H9 (cell line): ENCODE results near the gene AMDHD1. TPM values are rescaled to one million over a fixed set of nuclear protein-coding genes. Genes with fewer than 3 reads are reported as not detected.
"Not testable (repeated sequence)": the region's sequence is repeated elsewhere in the genome, so short reads cannot be mapped to it uniquely, and the experiment has no call there.

ENCODE experiments used
- DNase-seq: peaks from one replicate; pipeline ENCODE4 v3.0.0-alpha.2; 2017
- H2AFZ ChIP-seq: one replicate; pipeline ENCODE4 v1.6.1; 2013; ENCODE audit warnings: mild to moderate bottlenecking, low read length, control low read depth, moderate library complexity
- H2AK5ac ChIP-seq: 2 replicates; pipeline ENCODE4 v1.6.1; 2013; ENCODE audit warnings: low read length, control low read depth, mixed read lengths; ENCODE audit not compliant: insufficient read length
- H2BK120ac ChIP-seq: one replicate; pipeline ENCODE4 v1.6.1; 2013; ENCODE audit warnings: low read depth, mild to moderate bottlenecking, low read length, control low read depth, inconsistent platforms; ENCODE audit not compliant: poor library complexity, severe bottlenecking
- H2BK12ac ChIP-seq: 2 replicates; pipeline ENCODE4 v1.6.1; 2013; ENCODE audit warnings: low read length, control low read depth, mixed read lengths, low read depth; ENCODE audit not compliant: insufficient read length
- H2BK15ac ChIP-seq: 2 replicates; pipeline ENCODE4 v1.6.1; 2013; ENCODE audit warnings: low read depth, low read length, control low read depth
- H2BK20ac ChIP-seq: one replicate; pipeline ENCODE4 v1.6.1; 2013; ENCODE audit warnings: low read depth, mild to moderate bottlenecking, low read length, control low read depth, inconsistent platforms; ENCODE audit not compliant: poor library complexity, severe bottlenecking
- H2BK5ac ChIP-seq: 2 replicates; pipeline ENCODE4 v1.6.1; 2013; ENCODE audit warnings: low read length, control low read depth, mixed read lengths; ENCODE audit not compliant: insufficient read length
- H3K14ac ChIP-seq: 2 replicates; pipeline ENCODE4 v1.6.1; 2013; ENCODE audit warnings: low read length, control low read depth; ENCODE audit not compliant: insufficient read depth
- H3K18ac ChIP-seq: 2 replicates; pipeline ENCODE4 v1.6.1; 2013; ENCODE audit warnings: low read depth, mild to moderate bottlenecking, mixed read lengths, low read length, control low read depth; ENCODE audit not compliant: insufficient read length
- H3K23ac ChIP-seq: 2 replicates; pipeline ENCODE4 v1.6.1; 2013; ENCODE audit warnings: low read length, control low read depth, mixed read lengths, low read depth; ENCODE audit not compliant: insufficient read length
- H3K23me2 ChIP-seq: 2 replicates; pipeline ENCODE4 v1.6.1; 2013; ENCODE audit warnings: low read depth, mild to moderate bottlenecking, mixed read lengths, low read length, control low read depth; ENCODE audit not compliant: insufficient read length, poor library complexity, severe bottlenecking
- H3K27ac ChIP-seq: 2 replicates; pipeline ENCODE4 v1.5.1; 2013; ENCODE audit warnings: low read length, control low read depth, mixed read lengths, low read depth; ENCODE audit not compliant: insufficient read length
- H3K27me3 ChIP-seq: 2 replicates; pipeline ENCODE4 v1.6.1; 2013; ENCODE audit warnings: low read length, control low read depth, inconsistent platforms; ENCODE audit not compliant: insufficient read depth
- H3K4ac ChIP-seq: 2 replicates; pipeline ENCODE4 v1.6.1; 2013; ENCODE audit warnings: low read depth, mild to moderate bottlenecking, control low read depth, inconsistent platforms, low read length, moderate library complexity
- H3K4me1 ChIP-seq: 2 replicates; pipeline ENCODE4 v1.6.1; 2013; ENCODE audit warnings: low read length, control low read depth, inconsistent platforms; ENCODE audit not compliant: insufficient read depth
- H3K4me2 ChIP-seq: 2 replicates; pipeline ENCODE4 v1.6.1; 2013; ENCODE audit warnings: low read length, control low read depth, mixed read lengths; ENCODE audit not compliant: insufficient read length, insufficient read depth
- H3K56ac ChIP-seq: 2 replicates; pipeline ENCODE4 v1.6.1; 2013; ENCODE audit warnings: low read depth, mild to moderate bottlenecking, mixed read lengths, low read length, control low read depth; ENCODE audit not compliant: insufficient read length
- H3K79me1 ChIP-seq: 2 replicates; pipeline ENCODE4 v1.6.1; 2013; ENCODE audit warnings: low read depth, mild to moderate bottlenecking, moderate library complexity, low read length, control low read depth, inconsistent platforms; ENCODE audit not compliant: insufficient read depth, poor library complexity, severe bottlenecking
- H3K79me2 ChIP-seq: 2 replicates; pipeline ENCODE4 v1.6.1; 2013; ENCODE audit warnings: low read length, control low read depth, inconsistent platforms; ENCODE audit not compliant: insufficient read depth
- H3K9ac ChIP-seq: 2 replicates; pipeline ENCODE4 v1.6.1; 2013; ENCODE audit warnings: low read length, control low read depth, mixed read lengths; ENCODE audit not compliant: insufficient read length; ENCODE audit errors: extremely low read depth
- H3K9me3 ChIP-seq: one replicate; pipeline ENCODE4 v1.6.1; 2013; ENCODE audit warnings: low read depth, low read length, inconsistent platforms; ENCODE audit not compliant: control insufficient read depth
- H3T11ph ChIP-seq: one replicate; pipeline ENCODE4 v1.6.1; 2013; ENCODE audit warnings: mild to moderate bottlenecking, low read length, control low read depth, inconsistent platforms
- H4K20me1 ChIP-seq: one replicate; pipeline ENCODE4 v1.6.1; 2013; ENCODE audit not compliant: control insufficient read depth, insufficient read length, insufficient read depth
- H4K5ac ChIP-seq: 2 replicates; pipeline ENCODE4 v1.6.1; 2013; ENCODE audit warnings: low read depth, mild to moderate bottlenecking, mixed read lengths, low read length, control low read depth; ENCODE audit not compliant: insufficient read length
- H4K8ac ChIP-seq: replicated peaks from 2 replicates; pipeline ENCODE4 v1.6.1; 2013; ENCODE audit warnings: low read length, control low read depth, mixed read lengths, low read depth; ENCODE audit not compliant: insufficient read length
- H4K91ac ChIP-seq: 2 replicates; pipeline ENCODE4 v1.6.1; 2013; ENCODE audit warnings: low read depth, mild to moderate bottlenecking, moderate library complexity, mixed read lengths, low read length, control low read depth; ENCODE audit not compliant: insufficient read length
- H3K27ac Mint-ChIP-seq, 3 experiments: 2 replicates in 2 of 3; 3 replicates in 1 of 3; pipeline ENCODE4 v1.8.0; 2020 to 2021; ENCODE audit warnings: mixed read lengths in 3 of 3, mild to moderate bottlenecking in 1 of 3, moderate library complexity in 1 of 3
- H3K27me3 Mint-ChIP-seq: 2 replicates; pipeline ENCODE4 v1.8.0; 2021; ENCODE audit warnings: low read depth, mild to moderate bottlenecking, moderate library complexity, mixed read lengths
- H3K36me3 Mint-ChIP-seq, 3 experiments: 2 replicates in 2 of 3; 3 replicates in 1 of 3; pipeline ENCODE4 v1.8.0; 2020 to 2021; ENCODE audit warnings: low read depth in 3 of 3, mixed read lengths in 3 of 3; ENCODE audit not compliant: insufficient read depth in 1 of 3
- H3K4me1 Mint-ChIP-seq, 2 experiments: 2 replicates each; pipeline ENCODE4 v1.8.0; 2020; ENCODE audit warnings: mixed read lengths in 2 of 2
- H3K4me3 Mint-ChIP-seq, 2 experiments: 2 replicates in 1 of 2; 3 replicates in 1 of 2; pipeline ENCODE4 v1.8.0; 2020 to 2021; ENCODE audit warnings: mild to moderate bottlenecking in 2 of 2, mixed read lengths in 2 of 2, moderate library complexity in 1 of 2
- H3K9me3 Mint-ChIP-seq, 2 experiments: 2 replicates in 1 of 2; 3 replicates in 1 of 2; pipeline ENCODE4 v1.8.0; 2020; ENCODE audit warnings: mild to moderate bottlenecking in 2 of 2, mixed read lengths in 2 of 2, moderate library complexity in 1 of 2
- WGBS: extraction: QIAGEN DNeasy Blood & Tissue Kit; methylation state at CpG from one replicate; pipeline ENCODE4 v1.1.7; 2013; ENCODE audit warnings: missing lambda C conversion rate, low lambda C conversion rate, mixed read lengths; ENCODE audit not compliant: insufficient read length; ENCODE audit errors: extremely low coverage; 5-methylcytosine and 5-hydroxymethylcytosine counted together
- total RNA-seq: library from RNA; stranded (reverse); gene quantifications from 2 replicates; pipeline ENCODE4 v1.2.1, GENCODE V29; 2021
- TF ChIP-seq, protein P1 (sequence below): fragments of 200-600 bp; sonication (generic); conservative IDR thresholded peaks from 3 replicates; pipeline ENCODE4 v1.8.0; 2021; ENCODE audit warnings: antibody characterized with exemption, mild to moderate bottlenecking

The AMDHD1 gene
- total RNA-seq, 1 experiment from 2014 or later, result 0.42 TPM

DNA sequence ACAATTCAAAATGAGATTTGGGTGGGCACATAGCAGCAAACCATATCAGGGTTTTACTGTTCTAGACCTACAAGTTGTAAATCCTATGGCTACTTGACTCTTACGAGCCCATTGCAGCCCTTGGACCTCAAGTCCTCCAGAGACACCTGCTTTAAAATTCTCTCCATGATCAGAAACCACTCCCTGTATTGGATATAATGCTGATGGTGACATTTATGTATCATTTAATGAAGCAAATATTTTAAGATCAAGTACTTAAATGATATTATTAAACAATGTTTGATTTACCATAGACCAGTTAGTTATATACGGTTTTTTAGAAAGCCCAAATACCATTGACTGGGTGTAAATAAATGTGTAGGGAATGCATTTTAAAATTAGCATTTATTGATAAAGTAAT lies 24.2 kb downstream of the AMDHD1 start:
- no CpG with 5 or more reads among the region's 2 CpGs for WGBS
- H4K91ac ChIP-seq, result no peak overlapping the region
- H3K14ac ChIP-seq, result no peak overlapping the region
- H3K27ac Mint-ChIP-seq, result no peak overlapping the region
- DNase-seq, result no peak
- H3K23ac ChIP-seq, result no peak overlapping the region
- H3K18ac ChIP-seq, result no peak overlapping the region
- no peaks in the 10 kb centered on the region for H3K79me2 ChIP-seq
- no peak overlapping the region for H2BK20ac ChIP-seq
- H2BK15ac ChIP-seq, result no peak overlapping the region
- no peak overlapping the region for H3K4me2 ChIP-seq
- peaks cover 6 to 7% of the 10 kb centered on the region in 2 experiments; a peak in 4 of 5 replicates for H3K9me3 Mint-ChIP-seq
- no peak overlapping the region for H2BK120ac ChIP-seq
- H3K36me3 Mint-ChIP-seq, result peaks cover 0 to 11% (median 6%) of the 10 kb centered on the region in 3 experiments; a peak in 5 of 7 replicates
- H3T11ph ChIP-seq, result no peak overlapping the region
- no peak overlapping the region for H2AK5ac ChIP-seq
- H3K56ac ChIP-seq, result no peak overlapping the region
- no peaks in the 10 kb centered on the region for H3K23me2 ChIP-seq
- H3K4ac ChIP-seq, result no peak overlapping the region
- no peak overlapping the region for H4K5ac ChIP-seq
- H3K79me1 ChIP-seq, result no peaks in the 10 kb centered on the region
- H2BK12ac ChIP-seq, result no peak overlapping the region
- H3K9me3 ChIP-seq, result no peaks in the 10 kb centered on the region
- H4K20me1 ChIP-seq, result no peaks in the 10 kb centered on the region
- H3K4me1 Mint-ChIP-seq, result peaks cover 14 to 18% of the 10 kb centered on the region in 2 experiments
- H3K27me3 Mint-ChIP-seq, result no peaks in the 10 kb centered on the region
- TF ChIP-seq, protein P1, sequence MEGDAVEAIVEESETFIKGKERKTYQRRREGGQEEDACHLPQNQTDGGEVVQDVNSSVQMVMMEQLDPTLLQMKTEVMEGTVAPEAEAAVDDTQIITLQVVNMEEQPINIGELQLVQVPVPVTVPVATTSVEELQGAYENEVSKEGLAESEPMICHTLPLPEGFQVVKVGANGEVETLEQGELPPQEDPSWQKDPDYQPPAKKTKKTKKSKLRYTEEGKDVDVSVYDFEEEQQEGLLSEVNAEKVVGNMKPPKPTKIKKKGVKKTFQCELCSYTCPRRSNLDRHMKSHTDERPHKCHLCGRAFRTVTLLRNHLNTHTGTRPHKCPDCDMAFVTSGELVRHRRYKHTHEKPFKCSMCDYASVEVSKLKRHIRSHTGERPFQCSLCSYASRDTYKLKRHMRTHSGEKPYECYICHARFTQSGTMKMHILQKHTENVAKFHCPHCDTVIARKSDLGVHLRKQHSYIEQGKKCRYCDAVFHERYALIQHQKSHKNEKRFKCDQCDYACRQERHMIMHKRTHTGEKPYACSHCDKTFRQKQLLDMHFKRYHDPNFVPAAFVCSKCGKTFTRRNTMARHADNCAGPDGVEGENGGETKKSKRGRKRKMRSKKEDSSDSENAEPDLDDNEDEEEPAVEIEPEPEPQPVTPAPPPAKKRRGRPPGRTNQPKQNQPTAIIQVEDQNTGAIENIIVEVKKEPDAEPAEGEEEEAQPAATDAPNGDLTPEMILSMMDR, result no peak
- no peaks in the 10 kb centered on the region; the same call in 1 of the 2 replicates for H3K4me1 ChIP-seq
- H3K27ac ChIP-seq, result no peak overlapping the region
- no peak overlapping the region for H3K4me3 Mint-ChIP-seq
- H3K9ac ChIP-seq, result no peak overlapping the region
- no peak overlapping the region for H2BK5ac ChIP-seq
- H2AFZ ChIP-seq, result no peak overlapping the region
- H4K8ac ChIP-seq, result no peak overlapping the region
- H3K27me3 ChIP-seq, result no peaks in the 10 kb centered on the region

DNA sequence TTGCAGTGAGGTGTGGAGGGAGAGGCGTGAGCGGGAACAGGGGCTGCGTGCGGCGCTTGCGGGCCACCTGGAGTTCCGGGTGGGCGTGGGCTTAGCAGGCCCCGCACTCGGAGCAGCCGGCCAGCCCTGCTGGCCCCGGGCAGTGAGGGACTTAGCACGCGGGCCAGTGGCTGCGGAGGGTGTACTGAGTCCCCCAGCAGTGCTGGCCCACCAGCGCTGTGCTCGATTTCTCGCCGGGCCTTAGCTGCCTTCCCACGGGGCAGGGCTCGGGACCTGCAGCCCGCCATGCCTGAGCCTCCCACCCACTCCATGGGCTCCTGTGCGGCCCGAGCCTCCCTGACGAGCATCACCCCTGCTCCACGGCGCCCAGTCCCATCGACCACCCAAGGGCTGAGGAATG lies 26.0 kb downstream of the AMDHD1 start:
- not testable (repeated sequence) for H3K79me2 ChIP-seq, H2BK12ac ChIP-seq, H4K5ac ChIP-seq, H2AFZ ChIP-seq, H3K9me3 Mint-ChIP-seq, DNase-seq, H3K4me2 ChIP-seq, H3K14ac ChIP-seq, H3K9me3 ChIP-seq, H3K23ac ChIP-seq, H3T11ph ChIP-seq, H2BK5ac ChIP-seq, H3K27ac ChIP-seq, H2AK5ac ChIP-seq, H3K9ac ChIP-seq, H3K4me3 Mint-ChIP-seq, H2BK20ac ChIP-seq, H3K27me3 ChIP-seq, H2BK120ac ChIP-seq, H3K27me3 Mint-ChIP-seq, H4K91ac ChIP-seq, H3K4me1 ChIP-seq, H3K27ac Mint-ChIP-seq, H3K56ac ChIP-seq, H3K18ac ChIP-seq, H3K79me1 ChIP-seq, H3K4ac ChIP-seq, H3K23me2 ChIP-seq, H4K8ac ChIP-seq, H2BK15ac ChIP-seq, H4K20me1 ChIP-seq
- H3K36me3 Mint-ChIP-seq, result peaks cover 0 to 11% (median 6%) of the 10 kb centered on the region in 3 experiments; a peak in 5 of 7 replicates
- peaks cover 18 to 27% of the 10 kb centered on the region in 2 experiments for H3K4me1 Mint-ChIP-seq
- WGBS, result no CpG with 5 or more reads among the region's 28 CpGs
